ENCODE results near the gene PPP1CA. TPM values are rescaled to one million over a fixed set of nuclear protein-coding genes. Genes with fewer than 3 reads are reported as not detected.

The PPP1CA gene
- polyA plus RNA-seq, 3 donors: 209 to 551 (median 461) TPM

- H3K9me3 ChIP-seq (replicated peaks in 1 of 2; ENCODE audit: control insufficient read depth in 1 of 2, insufficient read depth in 1 of 2, low read length in 2 of 2): no peaks in the 10 kb centered on the region
- DNase-seq: no peak
- peaks cover 0 to 6% of the 10 kb centered on the region in 2 donors for H3K27me3 ChIP-seq (ENCODE audit: control insufficient read depth in 2 of 2, insufficient read depth in 2 of 2, low read length in 2 of 2)
- Mint-ChIP-seq H3K27ac (peak overlapping the region in 3 of 7 donors; percentile 71 to 85 (median 83)), H3K9me3 (no peaks in the 10 kb centered on the region), H3K4me1 (peaks cover 60% of the 10 kb centered on the region), H3K27me3 (ENCODE audit: low read depth in 3 of 3) (peaks cover 9 to 27% (median 22%) of the 10 kb centered on the region in 3 donors), H3K4me3 (peak overlapping the region; percentile 39 to 55), H3K36me3 (peaks cover 19 to 36% of the 10 kb centered on the region in 2 donors)
- H3K4me3 ChIP-seq (replicated peaks in 1 of 3; ENCODE audit: low read depth in 2 of 3, low read length in 3 of 3): peak overlapping the region in 1 of 3 experiments; percentile 47
- WGBS (ENCODE audit: insufficient coverage): 19% methylated on average over 15 of the region's 18 CpGs
- H3K36me3 ChIP-seq (replicated peaks in 1 of 2; ENCODE audit: control insufficient read depth in 1 of 2, insufficient read depth in 2 of 2, low read length in 2 of 2): peaks cover 9 to 18% of the 10 kb centered on the region in 2 donors
- H3K79me2 ChIP-seq (ENCODE audit: insufficient read depth, low read length): peaks cover 25% of the 10 kb centered on the region
- peak overlapping the region; percentile 46 for H2AFZ ChIP-seq (ENCODE audit: insufficient read depth, low read depth, low read length, poor library complexity, severe bottlenecking)
- no peak for TF ChIP-seq CTCF (IDR thresholded peaks at IDR 0.05)
- peak overlapping the region; percentile 25 for H3K9ac ChIP-seq (ENCODE audit: insufficient read depth, low read length, poor library complexity, severe bottlenecking)
- H3K27ac ChIP-seq (ENCODE audit: low read depth in 1 of 2, low read length in 2 of 2): peak overlapping the region in 1 of 2 donors; percentile 26
- intact Hi-C loops (cut with micrococcal nuclease): no loop called here
- H3K4me2 ChIP-seq (replicated peaks; ENCODE audit: extremely low read depth, low read length, poor library complexity, severe bottlenecking): peak overlapping the region; percentile 46
- peaks cover 57 to 65% of the 10 kb centered on the region in 2 donors for H3K4me1 ChIP-seq (ENCODE audit: control insufficient read depth in 1 of 2, insufficient read depth in 2 of 2, low read length in 2 of 2)
- H4K20me1 ChIP-seq (ENCODE audit: insufficient read depth, low read length): peaks cover 51% of the 10 kb centered on the region
Observed at GRCh38 chr11:67408437-67409200, 7.0 kb upstream of the PPP1CA start.

- H3K27ac Mint-ChIP-seq: no peak overlapping the region
- no peak for TF ChIP-seq CTCF (IDR thresholded peaks at IDR 0.05)
- no peak overlapping the region for H3K4me3 Mint-ChIP-seq
- peaks cover 69% of the 10 kb centered on the region for H3K4me1 Mint-ChIP-seq
- Histone ChIP-seq H3K36me3 (replicated peaks in 1 of 2; ENCODE audit: control insufficient read depth in 1 of 2, insufficient read depth in 2 of 2, low read length in 2 of 2) (peaks cover 9 to 18% of the 10 kb centered on the region in 2 donors), H3K27ac (ENCODE audit: low read depth in 1 of 2, low read length in 2 of 2) (peak overlapping the region; percentile 2 to 14), H3K79me2 (ENCODE audit: insufficient read depth, low read length) (peaks cover 33% of the 10 kb centered on the region), H3K9ac (ENCODE audit: insufficient read depth, low read length, poor library complexity, severe bottlenecking) (no peak overlapping the region), H3K4me1 (ENCODE audit: control insufficient read depth in 1 of 2, insufficient read depth in 2 of 2, low read length in 2 of 2) (peaks cover 65 to 74% of the 10 kb centered on the region in 2 donors), H3K4me3 (replicated peaks in 1 of 3; ENCODE audit: low read depth in 2 of 3, low read length in 3 of 3) (no peak overlapping the region), H3K9me3 (replicated peaks in 1 of 2; ENCODE audit: control insufficient read depth in 1 of 2, insufficient read depth in 1 of 2, low read length in 2 of 2) (no peaks in the 10 kb centered on the region), H4K20me1 (ENCODE audit: insufficient read depth, low read length) (peaks cover 51% of the 10 kb centered on the region), H3K27me3 (ENCODE audit: control insufficient read depth in 2 of 2, insufficient read depth in 2 of 2, low read length in 2 of 2) (no peaks in the 10 kb centered on the region), H2AFZ (ENCODE audit: insufficient read depth, low read depth, low read length, poor library complexity, severe bottlenecking) (no peak overlapping the region), H3K4me2 (replicated peaks; ENCODE audit: extremely low read depth, low read length, poor library complexity, severe bottlenecking) (no peak overlapping the region)
- WGBS (ENCODE audit: insufficient coverage): 85% methylated on average over 9 of the region's 12 CpGs
- intact Hi-C loops (cut with micrococcal nuclease): no loop called here
- H3K9me3 Mint-ChIP-seq: no peaks in the 10 kb centered on the region
- H3K36me3 Mint-ChIP-seq: peaks cover 19 to 36% of the 10 kb centered on the region in 2 donors
- peaks cover 3 to 18% (median 13%) of the 10 kb centered on the region in 3 donors for H3K27me3 Mint-ChIP-seq (ENCODE audit: low read depth in 3 of 3)
- DNase-seq: no peak
Observed at GRCh38 chr11:67407688-67408163, 6.1 kb upstream of the PPP1CA start.

Measured in CD14-positive monocyte (primary cell).